Neural progenitor cell (in vitro differentiated cells): ENCODE measurements around the gene EGFR.

Source experiments
- EZH2 ChIP-seq: fragments of 200-600 bp; sonication (generic); IDR thresholded peaks from 2 replicates; pipeline ENCODE4 v1.6.1; 2017; ENCODE audit warnings: antibody characterized with exemption, mild to moderate bottlenecking, moderate library complexity
- EZH2phosphoT487 ChIP-seq: fragments of 200-600 bp; sonication (generic); IDR thresholded peaks from 2 replicates; pipeline ENCODE4 v1.6.1; 2017; ENCODE audit warnings: antibody characterized with exemption
- TF ChIP-seq, protein P1 (sequence below): fragments of 200-600 bp; sonication (generic); IDR thresholded peaks from 2 replicates; pipeline ENCODE4 v1.5.1; 2017; ENCODE audit warnings: antibody characterized with exemption, mild to moderate bottlenecking

DNA sequence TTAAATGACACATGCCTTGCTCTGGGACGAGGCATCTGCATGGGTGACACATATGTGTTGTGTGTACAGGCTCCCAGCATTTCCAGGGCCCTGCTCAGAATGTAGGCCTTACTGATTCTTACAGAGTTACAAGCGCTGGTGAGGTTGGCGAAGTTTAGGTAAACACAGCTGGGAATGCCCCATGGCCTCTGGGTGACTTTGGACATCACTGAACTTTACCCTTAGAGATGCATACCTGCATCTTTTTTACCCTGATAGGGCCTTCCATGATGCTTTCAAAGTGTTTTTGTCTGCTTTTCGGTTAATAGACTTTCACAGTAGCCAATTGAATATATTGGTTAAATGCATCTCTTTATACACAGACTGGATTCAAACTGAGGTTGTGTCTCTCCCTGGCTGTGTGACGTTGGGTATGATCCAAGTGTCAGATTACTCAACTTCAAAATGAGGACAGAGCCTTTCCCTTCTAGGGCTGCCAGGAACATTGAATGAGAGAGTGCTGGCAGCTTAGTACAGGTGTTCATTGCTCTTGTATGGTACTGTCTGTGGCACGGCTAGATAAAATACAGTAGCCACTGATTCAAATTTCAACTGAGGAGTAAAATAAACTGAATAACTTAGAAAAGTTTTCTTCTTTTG, 29.5 kb downstream of the EGFR start:
- TF ChIP-seq, protein P1, sequence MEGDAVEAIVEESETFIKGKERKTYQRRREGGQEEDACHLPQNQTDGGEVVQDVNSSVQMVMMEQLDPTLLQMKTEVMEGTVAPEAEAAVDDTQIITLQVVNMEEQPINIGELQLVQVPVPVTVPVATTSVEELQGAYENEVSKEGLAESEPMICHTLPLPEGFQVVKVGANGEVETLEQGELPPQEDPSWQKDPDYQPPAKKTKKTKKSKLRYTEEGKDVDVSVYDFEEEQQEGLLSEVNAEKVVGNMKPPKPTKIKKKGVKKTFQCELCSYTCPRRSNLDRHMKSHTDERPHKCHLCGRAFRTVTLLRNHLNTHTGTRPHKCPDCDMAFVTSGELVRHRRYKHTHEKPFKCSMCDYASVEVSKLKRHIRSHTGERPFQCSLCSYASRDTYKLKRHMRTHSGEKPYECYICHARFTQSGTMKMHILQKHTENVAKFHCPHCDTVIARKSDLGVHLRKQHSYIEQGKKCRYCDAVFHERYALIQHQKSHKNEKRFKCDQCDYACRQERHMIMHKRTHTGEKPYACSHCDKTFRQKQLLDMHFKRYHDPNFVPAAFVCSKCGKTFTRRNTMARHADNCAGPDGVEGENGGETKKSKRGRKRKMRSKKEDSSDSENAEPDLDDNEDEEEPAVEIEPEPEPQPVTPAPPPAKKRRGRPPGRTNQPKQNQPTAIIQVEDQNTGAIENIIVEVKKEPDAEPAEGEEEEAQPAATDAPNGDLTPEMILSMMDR = no peak
- TF ChIP-seq EZH2 (no peak), EZH2phosphoT487 (no peak)
